Measurements from ENCODE around the gene GRM7.

DNA sequence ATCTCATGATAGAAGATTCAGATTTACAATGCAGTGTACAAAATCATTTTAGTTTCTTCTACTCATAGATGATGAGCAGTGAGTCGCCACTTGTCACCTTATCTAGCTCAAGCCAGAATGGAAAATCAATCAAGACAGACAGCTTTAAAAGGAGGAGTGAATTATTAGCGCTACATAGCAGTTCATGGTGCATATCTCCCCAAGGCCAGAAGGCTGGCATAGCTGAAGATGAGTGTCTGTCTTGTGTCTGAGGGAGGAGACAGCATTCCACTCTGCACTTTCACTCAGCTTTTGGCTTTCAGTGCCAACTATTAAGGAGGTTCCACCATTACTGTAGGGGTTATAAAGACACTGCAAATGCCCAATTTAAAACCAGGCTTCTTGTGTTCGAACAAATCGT lies 836.6 kb downstream of the GRM7 start:
- TF ChIP-seq, protein P1, sequence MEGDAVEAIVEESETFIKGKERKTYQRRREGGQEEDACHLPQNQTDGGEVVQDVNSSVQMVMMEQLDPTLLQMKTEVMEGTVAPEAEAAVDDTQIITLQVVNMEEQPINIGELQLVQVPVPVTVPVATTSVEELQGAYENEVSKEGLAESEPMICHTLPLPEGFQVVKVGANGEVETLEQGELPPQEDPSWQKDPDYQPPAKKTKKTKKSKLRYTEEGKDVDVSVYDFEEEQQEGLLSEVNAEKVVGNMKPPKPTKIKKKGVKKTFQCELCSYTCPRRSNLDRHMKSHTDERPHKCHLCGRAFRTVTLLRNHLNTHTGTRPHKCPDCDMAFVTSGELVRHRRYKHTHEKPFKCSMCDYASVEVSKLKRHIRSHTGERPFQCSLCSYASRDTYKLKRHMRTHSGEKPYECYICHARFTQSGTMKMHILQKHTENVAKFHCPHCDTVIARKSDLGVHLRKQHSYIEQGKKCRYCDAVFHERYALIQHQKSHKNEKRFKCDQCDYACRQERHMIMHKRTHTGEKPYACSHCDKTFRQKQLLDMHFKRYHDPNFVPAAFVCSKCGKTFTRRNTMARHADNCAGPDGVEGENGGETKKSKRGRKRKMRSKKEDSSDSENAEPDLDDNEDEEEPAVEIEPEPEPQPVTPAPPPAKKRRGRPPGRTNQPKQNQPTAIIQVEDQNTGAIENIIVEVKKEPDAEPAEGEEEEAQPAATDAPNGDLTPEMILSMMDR (conservative IDR thresholded peaks at IDR 0.05; ENCODE audit: low read depth, low read length): no peak
- TF ChIP-seq EZH2 (IDR thresholded peaks at IDR 0.05; ENCODE audit: borderline replicate concordance, low read depth, low read length, poor library complexity, severe bottlenecking): no peak

All from A673 (cell line).